GM12878 (cell line): ENCODE measurements around the gene PODXL2. TPM values are rescaled to one million over a fixed set of nuclear protein-coding genes. Genes with fewer than 3 reads are reported as not detected.

Experiments
- ATAC-seq: fragments of 200-7000 bp; cut with Tn5 transposase; 3 replicates; pipeline ENCODE4 v1.9.1; 2020; ENCODE audit warnings: mild to moderate bottlenecking, moderate library complexity
- BruUV-seq: library from RNA; stranded (reverse); fragments of 400-500 nt; replicated peaks from 2 replicates; lab custom pipeline; 2021; lab: Mats Ljungman, UMichigan
- CTCF ChIA-PET: fragments of 300-600 bp; sonication (Branson Sonifier 250); formaldehyde crosslinking; extraction: SDS; loops from one replicate; lab custom pipeline; 2021; ENCODE audit warnings: inconsistent platforms; lab: Yijun Ruan, JAX
- POLR2A ChIA-PET: fragments of 350-600 bp; formaldehyde crosslinking; extraction: SDS; loops from one replicate; lab custom pipeline; 2021; ENCODE audit warnings: inconsistent platforms; lab: Charles Lee
- RAD21 ChIA-PET: fragments of 300-600 bp; sonication (Branson Sonifier 250); formaldehyde crosslinking; loops from one replicate; lab custom pipeline; 2023; ENCODE audit warnings: antibody characterized with exemption; ENCODE audit not compliant: unreplicated experiment; lab: Charles Lee
- SMC1A ChIA-PET: fragments of 300-600 bp; sonication (Branson Sonifier 250); formaldehyde crosslinking; loops from one replicate; lab custom pipeline; 2023; ENCODE audit not compliant: unreplicated experiment, uncharacterized antibody; lab: Charles Lee
- DNase-seq: peaks from one replicate; pipeline ENCODE4 v3.0.0-alpha.2; 2011; ENCODE audit warnings: low read depth, low spot score
- FAIRE-seq: peaks from 3 replicates; lab custom pipeline; 2011; peaks lifted over from hg19 to GRCh38; lab: Jason Lieb, UNC
- H2AFZ ChIP-seq: 2 replicates; pipeline ENCODE4 v1.6.0; 2011; ENCODE audit warnings: low read depth, low read length, control low read depth; ENCODE audit not compliant: control insufficient read depth
- H3K27ac ChIP-seq: 2 replicates; pipeline ENCODE4 v1.5.1; 2011; ENCODE audit warnings: control low read depth; ENCODE audit not compliant: control insufficient read depth, insufficient read depth
- H3K27me3 ChIP-seq, 2 experiments: replicated peaks in 1 of 2; 2 replicates each; pipeline versions ENCODE4 v1.6.0 to v1.6.1; 2011; ENCODE audit warnings: low read length in 1 of 2; ENCODE audit not compliant: control insufficient read depth in 2 of 2, insufficient read depth in 2 of 2
- H3K36me3 ChIP-seq, 2 experiments: 2 replicates each; pipeline ENCODE4 v1.5.1; 2011; ENCODE audit warnings: low read length in 1 of 2; ENCODE audit not compliant: control insufficient read depth in 2 of 2, insufficient read depth in 2 of 2
- H3K4me1 ChIP-seq: 2 replicates; pipeline ENCODE4 v1.6.1; 2011; ENCODE audit warnings: mild to moderate bottlenecking, low read length, moderate library complexity, mixed read lengths; ENCODE audit not compliant: control insufficient read depth, insufficient read depth
- H3K4me2 ChIP-seq: 2 replicates; pipeline ENCODE4 v1.6.0; 2011; ENCODE audit warnings: control low read depth; ENCODE audit not compliant: control insufficient read depth, insufficient read depth
- H3K4me3 ChIP-seq: fragments of 200-600 bp; sonication (generic); 2 replicates; pipeline ENCODE4 v1.5.1; 2016
- H3K79me2 ChIP-seq: 2 replicates; pipeline ENCODE4 v1.6.0; 2011; ENCODE audit warnings: low read length; ENCODE audit not compliant: control insufficient read depth, insufficient read depth
- H3K9ac ChIP-seq: 2 replicates; pipeline ENCODE4 v1.8.0; 2011; ENCODE audit warnings: low read length, control low read depth, mixed read lengths; ENCODE audit not compliant: control insufficient read depth, insufficient read depth
- H3K9me3 ChIP-seq: replicated peaks from 3 replicates; pipeline ENCODE4 v1.5.1; 2011; ENCODE audit warnings: mild to moderate bottlenecking, low read length; ENCODE audit not compliant: control insufficient read depth, insufficient read depth
- H4K20me1 ChIP-seq: 2 replicates; pipeline ENCODE4 v1.6.0; 2011; ENCODE audit not compliant: control insufficient read depth, insufficient read depth
- BMI1 ChIP-seq: fragments of 450-650 bp; IDR thresholded peaks from 2 replicates; pipeline ENCODE4 v1.6.1; 2016; ENCODE audit warnings: mild to moderate bottlenecking, moderate library complexity, borderline replicate concordance
- E2F8 ChIP-seq: fragments of 450-650 bp; IDR thresholded peaks from 2 replicates; pipeline ENCODE4 v1.6.1; 2018; ENCODE audit warnings: mild to moderate bottlenecking, low read depth, moderate library complexity; ENCODE audit not compliant: partially characterized antibody
- ETV6 ChIP-seq, 2 experiments: fragments of 450-650 bp in 1 of 2; IDR thresholded peaks in 1 of 2; conservative IDR thresholded peaks in 1 of 2; 2 replicates each; pipeline ENCODE4 v1.6.1; 2014; ENCODE audit warnings: antibody characterized with exemption in 1 of 2, borderline replicate concordance in 1 of 2, low read depth in 1 of 2, mild to moderate bottlenecking in 1 of 2, moderate library complexity in 1 of 2
- PAX5 ChIP-seq: IDR thresholded peaks from 2 replicates; pipeline ENCODE4 v1.6.1; 2011; ENCODE audit warnings: low read depth, low read length, borderline replicate concordance
- PBX3 ChIP-seq: IDR thresholded peaks from 2 replicates; pipeline ENCODE4 v1.6.1; 2011; ENCODE audit warnings: mild to moderate bottlenecking, low read depth, low read length, moderate library complexity; ENCODE audit not compliant: insufficient replicate concordance
- RUNX3 ChIP-seq: IDR thresholded peaks from 2 replicates; pipeline ENCODE4 v1.6.1; 2012; ENCODE audit warnings: low read length, inconsistent platforms
- SPI1 ChIP-seq: IDR thresholded peaks from 2 replicates; pipeline ENCODE4 v1.6.1; 2011; ENCODE audit warnings: low read depth, mild to moderate bottlenecking, low read length, moderate library complexity, borderline replicate concordance; ENCODE audit not compliant: insufficient read depth
- ZBTB4 ChIP-seq: fragments of 450-650 bp; formaldehyde crosslinking; IDR thresholded peaks from 2 replicates; pipeline ENCODE4 v1.4.0; 2022; ENCODE audit warnings: mild to moderate bottlenecking, moderate library complexity
- ZBTB40 ChIP-seq: fragments of 450-650 bp; IDR thresholded peaks from 2 replicates; pipeline ENCODE4 v1.6.1; 2016; ENCODE audit warnings: mild to moderate bottlenecking, moderate library complexity, borderline replicate concordance
- WGBS: methylation state at CpG from one replicate; pipeline ENCODE4 v1.1.6; 2016; ENCODE audit warnings: low lambda C conversion rate; ENCODE audit not compliant: insufficient replicate concordance, insufficient coverage; ENCODE audit errors: missing lambda C conversion rate; 5-methylcytosine and 5-hydroxymethylcytosine counted together
- in situ Hi-C: fragments of 300-500 bp; cut with MboI; formaldehyde crosslinking; loops from 9 replicates; pipeline ENCODE4 v1.14.3; 2018; ENCODE audit warnings: mixed read lengths
- intact Hi-C: fragments of 100-400 bp; cut with micrococcal nuclease; formaldehyde crosslinking; loops from one replicate; pipeline ENCODE4 v1.14.2; 2022; ENCODE audit not compliant: unreplicated experiment
- polyA plus RNA-seq, 11 experiments: library from polyadenylated mRNA; depleted of rRNA in 4 of 11; unstranded in 6 of 11; stranded (reverse) in 5 of 11; fragments of >200 nt; fragmentation: Nextera tagmentation in 4 of 11; fragmentation: Illumina TruSeq in 1 of 11; extraction: Ambion mirVana in 4 of 11; extraction: Trizol in 1 of 11; gene quantifications; 1 replicate in 1 of 11; 2 replicates in 10 of 11; pipeline versions ENCODE4 v1.2.1 to v1.2.3, GENCODE V29; 2011 to 2016; ENCODE audit warnings: inconsistent platforms in 2 of 11, missing spikeins in 2 of 11, low read depth in 1 of 11
- total RNA-seq, 4 experiments: library from RNA; depleted of rRNA in 3 of 4; stranded (reverse); fragments of >200 nt in 3 of 4; fragmentation: Illumina TruSeq in 1 of 4; extraction: Trizol in 1 of 4; gene quantifications; 2 replicates each; pipeline versions ENCODE4 v1.2.1 to v1.2.3, GENCODE V29; 2013 to 2021

PODXL2 gene
- total and polyA plus RNA-seq, 10 of the 15 experiments (the other 5 are each of a cell fraction or from before 2014, with no cell fraction given) = 0.03 to 24.4 (median 13.6) TPM; not detected in 2

- in situ Hi-C loops (no loop called here), intact Hi-C loops (loop anchor here (5.0 kb wide), 2 partner anchors 53 to 133 kb away; no protein-coding TSS in a partner anchor)
- Histone ChIP-seq H3K36me3 (peaks cover 25 to 45% of the 10 kb centered on the region in 2 experiments; a peak in 3 of 4 replicates), H3K9me3 (no peaks in the 10 kb centered on the region), H2AFZ (no peak overlapping the region), H3K27ac (no peak overlapping the region), H3K9ac (no peak overlapping the region), H3K4me1 (peaks cover 14% of the 10 kb centered on the region), H4K20me1 (no peaks in the 10 kb centered on the region), H3K79me2 (no peaks in the 10 kb centered on the region; the same call in none of the 2 replicates), H3K4me3 (no peak overlapping the region), H3K4me2 (no peak overlapping the region), H3K27me3 (no peaks in the 10 kb centered on the region)
- ChIA-PET POLR2A (no interaction called here), SMC1A (interaction anchor here (1.3 kb wide), 1 partner anchor 11 kb away, joined by 5 read pairs; no protein-coding TSS in a partner anchor), CTCF (interaction anchor here (0.9 to 1.3 kb wide), 2 partner anchors 124 to 260 kb away, joined by 3 read pairs; no protein-coding TSS in a partner anchor), RAD21 (no interaction called here)
- DNase-seq (no peak), FAIRE-seq (no peak), ATAC-seq (no peak)
- TSS peak; percentile 23 for BruUV-seq
- WGBS = 93% methylated on average over 9 of the region's 9 CpGs
- TF ChIP-seq RUNX3 (no peak), PAX5 (no peak), E2F8 (no peak), PBX3 (no peak), SPI1 (no peak), ZBTB4 (CRISPR knock-in tag) (no peak), ZBTB40 (no peak), ETV6 (conservative IDR thresholded peaks at IDR 0.05 in 1 of 2, IDR thresholded peaks at IDR 0.05 in 1 of 2; ENCODE audit: borderline replicate concordance in 1 of 2, low read depth in 1 of 2) (no peak), BMI1 (no peak)
Measured at GRCh38 chr3:127699416-127700300, 70.7 kb downstream of the PODXL2 start.
